HUES48 (cell line): Measurements from ENCODE around the gene DOCK9.
A peak's percentile ranks its signal among the peaks of the same experiment; 100 is the strongest.

ENCODE experiments used
- H3K27ac ChIP-seq: one replicate; pipeline ENCODE4 v1.7.0; 2013; ENCODE audit warnings: low read depth, low read length, inconsistent platforms
- H3K27me3 ChIP-seq: 2 replicates; pipeline ENCODE4 v1.6.1; 2013; ENCODE audit warnings: mild to moderate bottlenecking, low read length; ENCODE audit not compliant: control insufficient read depth, insufficient read depth
- H3K36me3 ChIP-seq: 2 replicates; pipeline ENCODE4 v1.6.1; 2013; ENCODE audit warnings: low read length; ENCODE audit not compliant: control insufficient read depth, insufficient read depth
- H3K4me1 ChIP-seq: 2 replicates; pipeline ENCODE4 v1.6.1; 2013; ENCODE audit warnings: mild to moderate bottlenecking, low read length; ENCODE audit not compliant: control insufficient read depth, insufficient read depth
- H3K4me3 ChIP-seq: 2 replicates; pipeline ENCODE4 v1.5.1; 2013; ENCODE audit warnings: mild to moderate bottlenecking, low read depth, low read length
- H3K9ac ChIP-seq: 2 replicates; pipeline ENCODE4 v1.6.1; 2013; ENCODE audit warnings: mild to moderate bottlenecking, low read depth, low read length, moderate library complexity
- H3K9me3 ChIP-seq: 2 replicates; pipeline ENCODE4 v1.6.1; 2013; ENCODE audit warnings: low read length; ENCODE audit not compliant: control insufficient read depth, insufficient read depth

Gene DOCK9

GRCh38 chr13:98927951-98928927 is 49.6 kb downstream of the DOCK9 start:
- Histone ChIP-seq H3K9ac (no peak overlapping the region), H3K27me3 (no peaks in the 10 kb centered on the region), H3K9me3 (no peaks in the 10 kb centered on the region), H3K4me1 (peaks cover 25% of the 10 kb centered on the region), H3K4me3 (no peak overlapping the region), H3K27ac (peak overlapping the region; percentile 37), H3K36me3 (no peaks in the 10 kb centered on the region)

DNA sequence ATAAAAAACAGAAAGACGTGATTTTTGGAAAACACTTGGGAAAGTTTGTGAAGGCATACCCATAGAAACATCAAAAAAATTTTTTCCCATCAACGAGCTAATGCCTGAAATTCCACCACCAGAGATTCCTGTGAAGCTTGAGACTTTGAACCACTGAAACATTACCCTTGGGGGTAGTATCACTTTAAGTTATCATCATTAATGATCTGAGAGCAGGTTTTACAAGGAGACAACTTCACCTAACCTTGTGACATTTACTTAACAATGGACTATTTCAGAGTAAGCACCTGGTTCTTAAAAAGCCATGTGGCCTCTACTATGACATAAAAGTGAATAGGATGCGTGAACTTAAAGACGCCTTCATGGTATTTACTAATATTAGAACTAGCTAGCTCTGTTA is 51.9 kb downstream of the DOCK9 start:
- Histone ChIP-seq H3K9ac (no peak overlapping the region), H3K4me3 (no peak overlapping the region), H3K36me3 (no peaks in the 10 kb centered on the region), H3K4me1 (peaks cover 33% of the 10 kb centered on the region), H3K27me3 (no peaks in the 10 kb centered on the region), H3K9me3 (no peaks in the 10 kb centered on the region), H3K27ac (no peak overlapping the region)

DNA sequence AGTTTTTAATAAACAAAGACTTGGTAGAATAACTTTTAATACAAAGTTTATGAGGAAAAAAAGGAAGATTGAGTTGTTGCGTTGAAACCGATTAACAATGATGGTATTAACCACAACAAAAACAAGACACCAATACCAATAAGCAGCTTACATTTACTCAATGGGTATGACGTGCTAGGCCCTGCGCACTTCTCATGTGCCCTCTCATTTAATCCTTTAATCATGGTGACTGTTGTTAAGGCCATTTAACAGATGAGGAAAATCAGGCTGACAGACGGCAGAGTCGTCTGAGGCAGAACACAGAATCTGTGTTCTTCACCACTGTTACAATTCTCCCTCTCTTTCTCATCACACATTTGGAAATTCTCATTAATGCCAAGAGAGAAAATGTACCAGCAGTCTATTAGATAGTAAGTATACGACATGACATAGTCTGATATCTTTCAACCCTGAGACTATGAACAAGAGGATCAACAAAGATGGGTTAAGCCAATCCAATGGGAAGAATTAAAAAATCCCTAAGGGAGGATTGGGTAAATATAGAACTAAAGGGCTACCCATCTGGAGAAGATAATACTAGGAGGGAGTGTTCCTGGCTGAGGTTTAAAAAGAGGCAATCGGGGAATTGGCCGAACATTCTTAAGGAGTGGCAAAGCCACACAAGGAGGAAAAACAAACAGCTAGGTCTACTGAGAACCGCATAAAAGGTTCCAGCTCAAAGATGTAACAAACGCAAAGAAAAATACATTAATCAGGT is 54.0 kb downstream of the DOCK9 start:
- Histone ChIP-seq H3K4me3 (no peak overlapping the region), H3K9me3 (no peaks in the 10 kb centered on the region), H3K36me3 (no peaks in the 10 kb centered on the region), H3K27me3 (no peaks in the 10 kb centered on the region), H3K9ac (no peak overlapping the region), H3K27ac (no peak overlapping the region), H3K4me1 (peaks cover 30% of the 10 kb centered on the region)

DNA sequence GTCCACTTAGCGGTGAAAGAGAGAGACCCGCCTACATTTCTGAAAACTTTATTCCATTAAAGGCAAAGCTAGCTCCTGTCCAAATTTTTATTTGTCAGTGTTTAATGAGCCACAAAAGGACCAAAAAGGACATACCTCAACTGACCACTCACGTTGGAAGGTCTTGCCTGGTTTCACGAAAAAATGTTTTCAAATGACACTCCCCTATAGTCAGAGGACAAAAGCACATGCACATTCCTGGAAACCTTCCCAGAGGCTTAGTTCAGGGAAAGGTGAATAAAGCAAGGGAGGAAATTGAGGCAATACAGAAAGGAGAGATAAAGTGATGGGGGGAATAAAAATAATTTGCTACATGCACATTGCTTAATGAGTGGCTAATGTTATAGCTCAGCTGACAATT is 55.6 kb downstream of the DOCK9 start:
- H3K27me3 ChIP-seq: no peaks in the 10 kb centered on the region
- no peak overlapping the region for H3K4me3 ChIP-seq
- H3K4me1 ChIP-seq: peaks cover 23% of the 10 kb centered on the region
- H3K9ac ChIP-seq: no peak overlapping the region
- H3K36me3 ChIP-seq: no peaks in the 10 kb centered on the region
- no peak overlapping the region for H3K27ac ChIP-seq
- H3K9me3 ChIP-seq: no peaks in the 10 kb centered on the region

DNA sequence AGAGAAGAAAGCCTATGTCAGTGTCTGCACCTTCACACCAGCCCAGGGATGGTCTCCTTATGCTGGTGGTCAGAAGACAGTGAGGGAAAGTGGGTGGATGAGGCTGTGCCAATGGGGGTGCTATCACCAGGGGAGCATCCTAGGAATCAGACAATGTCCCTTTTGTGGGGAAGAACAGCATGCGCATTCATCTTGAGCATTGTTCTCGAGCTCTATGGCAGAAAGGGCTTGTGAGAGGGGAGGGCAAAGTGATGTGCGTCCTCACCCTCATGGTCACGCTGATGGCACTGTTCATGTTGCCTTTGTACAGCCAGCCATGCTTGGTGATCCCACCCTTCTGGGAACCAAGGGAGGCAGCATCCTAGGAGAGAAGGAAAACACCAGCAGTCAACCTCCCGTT is 56.1 kb downstream of the DOCK9 start:
- Histone ChIP-seq H3K9me3 (no peaks in the 10 kb centered on the region), H3K27me3 (no peaks in the 10 kb centered on the region), H3K36me3 (no peaks in the 10 kb centered on the region), H3K9ac (no peak overlapping the region), H3K27ac (no peak overlapping the region), H3K4me1 (peaks cover 23% of the 10 kb centered on the region), H3K4me3 (no peak overlapping the region)

DNA sequence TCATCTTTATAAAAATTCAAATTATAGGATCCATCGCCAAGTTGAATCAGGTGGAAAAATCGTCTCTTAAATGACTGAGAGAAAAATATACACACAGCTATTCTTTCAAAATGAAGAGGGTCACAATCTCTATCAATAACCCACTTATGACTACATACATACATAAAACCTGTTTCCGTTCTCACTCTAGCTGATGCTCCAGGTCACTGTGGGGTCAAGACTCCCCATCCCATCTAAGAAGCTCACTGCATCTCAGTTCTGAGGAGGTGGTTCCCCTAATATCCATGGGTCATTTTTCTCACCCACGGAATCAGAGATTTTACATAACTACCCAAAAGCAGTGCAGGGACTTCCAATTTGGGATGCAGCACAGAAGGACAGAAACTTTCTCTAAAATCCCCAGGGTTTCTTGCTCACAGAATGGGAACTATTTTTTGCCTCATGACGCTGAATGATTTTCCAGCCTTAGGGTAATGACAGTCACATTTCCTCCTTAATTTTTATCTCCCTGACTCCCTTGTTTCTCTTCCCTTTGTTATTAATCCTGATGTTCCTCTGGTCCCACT is 56.8 kb downstream of the DOCK9 start:
- Histone ChIP-seq H3K4me1 (peaks cover 16% of the 10 kb centered on the region), H3K9ac (no peak overlapping the region), H3K4me3 (no peak overlapping the region), H3K9me3 (no peaks in the 10 kb centered on the region), H3K27me3 (no peaks in the 10 kb centered on the region), H3K36me3 (no peaks in the 10 kb centered on the region), H3K27ac (no peak overlapping the region)

GRCh38 chr13:98919566-98919965 is 58.3 kb downstream of the DOCK9 start:
- H3K9me3 ChIP-seq: no peaks in the 10 kb centered on the region
- no peak overlapping the region for H3K9ac ChIP-seq
- H3K27me3 ChIP-seq: no peaks in the 10 kb centered on the region
- H3K36me3 ChIP-seq: no peaks in the 10 kb centered on the region
- peaks cover 8% of the 10 kb centered on the region for H3K4me1 ChIP-seq
- H3K27ac ChIP-seq: no peak overlapping the region
- H3K4me3 ChIP-seq: no peak overlapping the region

DNA sequence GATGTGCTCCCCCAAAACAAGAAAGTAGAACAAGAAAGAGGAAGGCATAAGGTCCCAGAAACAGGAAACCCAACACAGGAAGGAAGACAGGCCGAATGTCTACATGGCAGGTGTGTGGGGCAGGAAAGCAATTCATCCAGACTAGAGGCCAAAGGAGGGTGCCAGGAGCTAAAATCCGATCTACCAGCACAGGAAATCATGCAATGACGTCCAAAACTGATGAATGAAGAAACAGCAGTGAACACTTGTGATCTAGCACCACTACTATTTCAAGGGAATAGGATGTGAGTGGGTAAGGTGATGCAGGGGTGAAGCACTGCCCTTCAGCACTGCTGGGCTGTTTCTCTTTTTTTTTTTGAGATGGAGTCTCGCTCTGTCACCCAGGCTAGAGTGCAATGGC is 59.1 kb downstream of the DOCK9 start:
- Histone ChIP-seq H3K27ac (no peak overlapping the region), H3K9ac (no peak overlapping the region), H3K36me3 (no peaks in the 10 kb centered on the region), H3K27me3 (no peaks in the 10 kb centered on the region), H3K9me3 (no peaks in the 10 kb centered on the region), H3K4me1 (peaks cover 8% of the 10 kb centered on the region), H3K4me3 (no peak overlapping the region)

GRCh38 chr13:98917116-98917515 is 60.7 kb downstream of the DOCK9 start:
- H3K9ac ChIP-seq: no peak overlapping the region
- no peak overlapping the region for H3K27ac ChIP-seq

GRCh38 chr13:98916403-98916802 is 61.5 kb downstream of the DOCK9 start:
- no peaks in the 10 kb centered on the region for H3K9me3 ChIP-seq
- H3K9ac ChIP-seq: no peak overlapping the region
- no peaks in the 10 kb centered on the region for H3K27me3 ChIP-seq
- H3K4me3 ChIP-seq: no peak overlapping the region
- no peaks in the 10 kb centered on the region for H3K4me1 ChIP-seq
- H3K36me3 ChIP-seq: no peaks in the 10 kb centered on the region
- H3K27ac ChIP-seq: no peak overlapping the region

More at GRCh38 chr13:98917116-98917515, 60.7 kb downstream of the DOCK9 start:
- H3K4me1 ChIP-seq: peaks cover 6% of the 10 kb centered on the region
- no peak overlapping the region for H3K4me3 ChIP-seq
- no peaks in the 10 kb centered on the region for H3K9me3 ChIP-seq
- H3K36me3 ChIP-seq: no peaks in the 10 kb centered on the region
- no peaks in the 10 kb centered on the region for H3K27me3 ChIP-seq

DNA sequence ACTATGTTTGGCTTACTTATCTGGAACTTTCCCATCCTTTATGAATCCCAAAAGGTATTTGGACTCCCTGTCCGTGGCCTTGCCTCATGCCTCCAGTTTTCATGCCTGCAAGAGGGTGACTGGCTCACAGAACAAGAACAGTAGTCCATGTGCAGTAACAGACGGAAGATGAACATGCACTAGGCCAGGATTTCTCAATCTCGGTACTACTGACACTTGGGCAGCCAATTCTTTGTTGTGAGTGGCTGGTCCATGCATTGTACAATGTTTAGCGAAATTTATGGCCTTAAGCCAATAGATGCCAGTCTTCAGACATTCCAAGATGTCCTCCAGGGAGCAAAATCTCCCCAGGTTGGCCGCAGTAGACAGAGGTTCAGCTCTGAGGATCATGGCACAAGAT is 61.9 kb downstream of the DOCK9 start:
- Histone ChIP-seq H3K4me3 (no peak overlapping the region), H3K9ac (no peak overlapping the region), H3K4me1 (no peaks in the 10 kb centered on the region), H3K9me3 (no peaks in the 10 kb centered on the region), H3K27me3 (no peaks in the 10 kb centered on the region), H3K36me3 (no peaks in the 10 kb centered on the region), H3K27ac (no peak overlapping the region)
